HepG2 (cell line): Measurements from ENCODE around the gene PLCG2. TPM values are rescaled to one million over a fixed set of nuclear protein-coding genes. Genes with fewer than 3 reads are reported as not detected.

Source experiments
- ATAD3A ChIP-seq: sonication (generic); formaldehyde crosslinking; IDR thresholded peaks from 2 replicates; pipeline ENCODE4 v1.4.0; 2020; ENCODE audit warnings: missing genetic modification reagents
- BCLAF1 ChIP-seq: fragments of 450-650 bp; IDR thresholded peaks from 2 replicates; pipeline ENCODE4 v1.6.1; 2017; ENCODE audit warnings: mild to moderate bottlenecking
- FOXC1 ChIP-seq: sonication (generic); formaldehyde crosslinking; IDR thresholded peaks from 2 replicates; pipeline ENCODE4 v1.8.0; 2022; ENCODE audit warnings: mild to moderate bottlenecking, missing genetic modification reagents, borderline replicate concordance
- GFI1 ChIP-seq: sonication (generic); formaldehyde crosslinking; IDR thresholded peaks from 2 replicates; pipeline ENCODE4 v1.5.0; 2020; ENCODE audit warnings: missing genetic modification reagents, mild to moderate bottlenecking, borderline replicate concordance
- HIC2 ChIP-seq: sonication (generic); formaldehyde crosslinking; IDR thresholded peaks from 2 replicates; pipeline ENCODE4 v1.9.0; 2022; ENCODE audit warnings: low read depth, missing genetic modification reagents
- NFKB2 ChIP-seq: sonication (generic); formaldehyde crosslinking; IDR thresholded peaks from 2 replicates; pipeline ENCODE4 v1.4.0; 2020; ENCODE audit warnings: missing genetic modification reagents, borderline replicate concordance
- PBX2 ChIP-seq: IDR thresholded peaks from 2 replicates; pipeline ENCODE4 v1.6.1; 2016; ENCODE audit warnings: control low read depth
- PHF5A ChIP-seq: IDR thresholded peaks from one replicate; pipeline ENCODE4 v1.6.1; 2018; ENCODE audit warnings: low read depth, missing genetic modification reagents; ENCODE audit not compliant: unreplicated experiment
- RBFOX2 ChIP-seq: fragments of 200-400 bp; formaldehyde crosslinking; IDR thresholded peaks from 2 replicates; pipeline ENCODE4 v1.6.1; 2017; ENCODE audit warnings: low read depth, mild to moderate bottlenecking, low read length
- TCF7 ChIP-seq: sonication (generic); IDR thresholded peaks from 2 replicates; pipeline ENCODE4 v1.6.1; 2016; ENCODE audit warnings: antibody characterized with exemption, low read depth
- THAP9 ChIP-seq: sonication (generic); formaldehyde crosslinking; IDR thresholded peaks from 2 replicates; pipeline ENCODE4; 2020; ENCODE audit warnings: missing genetic modification reagents, mild to moderate bottlenecking, borderline replicate concordance
- ZNF12 ChIP-seq: sonication (generic); formaldehyde crosslinking; IDR thresholded peaks from 2 replicates; pipeline ENCODE4 v1.5.0; 2020; ENCODE audit warnings: missing genetic modification reagents
- ZNF232 ChIP-seq: sonication (generic); formaldehyde crosslinking; IDR thresholded peaks from 2 replicates; pipeline ENCODE4 v1.4.0; 2020; ENCODE audit warnings: missing genetic modification reagents, borderline replicate concordance
- ZNF326 ChIP-seq: sonication (generic); formaldehyde crosslinking; IDR thresholded peaks from 2 replicates; pipeline ENCODE4 v1.4.0; 2020; ENCODE audit warnings: missing genetic modification reagents, borderline replicate concordance
- ZNF331 ChIP-seq: sonication (generic); formaldehyde crosslinking; IDR thresholded peaks from 2 replicates; pipeline ENCODE4 v1.4.0; 2020; ENCODE audit warnings: missing genetic modification reagents
- ZNF34 ChIP-seq: sonication (generic); formaldehyde crosslinking; IDR thresholded peaks from 2 replicates; pipeline ENCODE4 v1.4.0; 2020; ENCODE audit warnings: mild to moderate bottlenecking, missing genetic modification reagents, borderline replicate concordance
- ZNF468 ChIP-seq: sonication (generic); formaldehyde crosslinking; IDR thresholded peaks from 2 replicates; pipeline ENCODE4 v1.8.0; 2022; ENCODE audit warnings: mild to moderate bottlenecking, moderate library complexity, missing genetic modification reagents
- ZNF501 ChIP-seq: sonication (generic); formaldehyde crosslinking; IDR thresholded peaks from 2 replicates; pipeline ENCODE4 v1.5.1; 2020; ENCODE audit warnings: mild to moderate bottlenecking, moderate library complexity, missing genetic modification reagents
- ZNF724P ChIP-seq: sonication (generic); formaldehyde crosslinking; IDR thresholded peaks from 2 replicates; pipeline ENCODE4 v1.8.0; 2022; ENCODE audit warnings: missing genetic modification reagents, borderline replicate concordance
- polyA plus RNA-seq, 8 experiments: library from polyadenylated mRNA; depleted of rRNA in 3 of 8; stranded (reverse) in 7 of 8; unstranded in 1 of 8; fragments of >200 nt; fragmentation: Illumina TruSeq in 4 of 8; extraction: Trizol in 4 of 8; gene quantifications; 2 replicates each; pipeline versions ENCODE4 v1.2.1 to v1.2.3, GENCODE V29; 2011 to 2016; ENCODE audit warnings: low read depth in 4 of 8, missing spikeins in 1 of 8, mixed read lengths in 1 of 8; ENCODE audit not compliant: insufficient read depth in 1 of 8
- total RNA-seq, 5 experiments: library from RNA; depleted of rRNA; stranded (reverse); fragments of >200 nt; fragmentation: Illumina TruSeq; extraction: Trizol; gene quantifications; 2 replicates each; pipeline ENCODE4 v1.2.3, GENCODE V29; 2016; ENCODE audit warnings: low read depth in 1 of 5

The PLCG2 gene
- total and polyA plus RNA-seq, 2 of the 13 experiments (the other 11 are each of a cell fraction or from before 2014, with no cell fraction given) = 0.13 to 0.18 TPM

GRCh38 chr16:81767987-81768592 lies 11.0 kb upstream of the PLCG2 start (continued):
- TF ChIP-seq RBFOX2 = no peak
- no peak for TF ChIP-seq ZNF326 (CRISPR knock-in tag)
- TF ChIP-seq ZNF232 (CRISPR knock-in tag) = peak; percentile 51; the same call in 1 of the 2 replicates
- TF ChIP-seq GFI1 (CRISPR knock-in tag) = peak; percentile 98
- TF ChIP-seq TCF7 = peak; percentile 51
- TF ChIP-seq FOXC1 (CRISPR knock-in tag) = no peak
- TF ChIP-seq PBX2 (CRISPR knock-in tag) = no peak
- peak; percentile 82 for TF ChIP-seq ZNF331
- no peak for TF ChIP-seq THAP9 (CRISPR knock-in tag)
- TF ChIP-seq HIC2 = 0 out of 2 replicates have a peak, but pooled peaks have one; percentile 37
- peak; percentile 59; the same call in 1 of the 2 replicates for TF ChIP-seq ZNF501
- peak; percentile 63 for TF ChIP-seq ZNF12 (CRISPR knock-in tag)
- TF ChIP-seq BCLAF1 = no peak
- no peak for TF ChIP-seq ZNF468 (CRISPR knock-in tag)
- TF ChIP-seq ATAD3A (CRISPR knock-in tag) = no peak
- TF ChIP-seq ZNF724P (CRISPR knock-in tag) = no peak
- TF ChIP-seq NFKB2 (CRISPR knock-in tag) = 0 out of 2 replicates have a peak, but pooled peaks have one; percentile 35
- TF ChIP-seq PHF5A = peak; percentile 87
- no peak for TF ChIP-seq ZNF34 (CRISPR knock-in tag)
